ENCODE measurements around the gene NSF.

- no peak for TF ChIP-seq CTCF (conservative IDR thresholded peaks at IDR 0.05; ENCODE audit: low read length)
- TF ChIP-seq EZH2phosphoT487 (IDR thresholded peaks at IDR 0.05; ENCODE audit: borderline replicate concordance, low read depth, low read length) = no peak
Observed at GRCh38 chr17:46737326-46737725, 146.9 kb downstream of the NSF start.
